ENCODE results near the gene ZNF786.
"Not testable (repeated sequence)": the region's sequence is repeated elsewhere in the genome, so short reads cannot be mapped to it uniquely, and the experiment has no call there.

ZNF786 gene

DNA sequence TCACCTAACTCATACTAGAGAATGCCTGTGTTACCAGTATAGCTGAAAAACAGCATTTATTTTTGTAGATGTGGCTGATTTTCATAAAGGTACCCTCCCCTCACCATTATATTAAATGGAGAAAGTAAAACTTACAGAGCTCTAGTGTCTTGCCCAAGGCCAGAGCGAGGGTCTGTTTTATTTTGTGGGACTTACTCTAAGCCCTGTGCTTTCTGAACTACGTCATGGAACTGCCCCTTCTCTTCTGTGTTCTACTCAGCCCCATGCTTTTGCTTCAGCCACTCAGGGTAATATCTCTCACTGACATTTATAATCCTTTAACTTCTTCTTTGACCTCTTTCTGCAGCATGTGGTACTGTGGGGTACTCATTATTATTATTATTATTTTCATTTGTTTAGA lies 10.3 kb upstream of the ZNF786 start:
- Mint-ChIP-seq H3K27me3 (no peaks in the 10 kb centered on the region), H3K4me3 (no peak overlapping the region), H3K9me3 (no peaks in the 10 kb centered on the region), H3K27ac (no peak overlapping the region), H3K36me3 (ENCODE audit: low read depth) (no peaks in the 10 kb centered on the region), H3K4me1 (ENCODE audit: low read depth) (peaks cover 2% of the 10 kb centered on the region)
- no peak for DNase-seq

DNA sequence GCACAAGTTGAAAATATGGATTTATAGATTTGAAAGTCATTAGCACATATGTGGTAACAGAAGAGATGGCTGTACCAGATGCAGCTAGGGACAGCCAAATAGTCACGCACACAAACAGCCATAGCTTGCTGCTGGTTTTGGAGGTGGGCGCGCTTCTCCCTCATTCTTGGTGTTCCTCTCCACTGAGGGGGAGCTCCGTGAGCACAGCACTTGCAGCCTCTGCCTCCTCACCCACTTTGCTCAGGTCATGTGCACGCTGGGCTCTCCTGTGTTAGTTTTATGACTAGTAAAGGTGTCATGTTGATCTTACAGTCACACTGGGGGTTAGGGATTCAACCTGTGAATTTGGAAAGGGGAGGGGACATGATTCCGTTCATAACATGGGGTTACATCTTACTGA lies 8.5 kb upstream of the ZNF786 start:
- H3K4me1 Mint-ChIP-seq (ENCODE audit: low read depth), result peaks cover 2% of the 10 kb centered on the region
- no peaks in the 10 kb centered on the region for H3K27me3 Mint-ChIP-seq
- DNase-seq, result no peak
- no peaks in the 10 kb centered on the region for H3K36me3 Mint-ChIP-seq (ENCODE audit: low read depth)
- no peaks in the 10 kb centered on the region for H3K9me3 Mint-ChIP-seq
- no peak overlapping the region for H3K27ac Mint-ChIP-seq
- no peak overlapping the region for H3K4me3 Mint-ChIP-seq

DNA sequence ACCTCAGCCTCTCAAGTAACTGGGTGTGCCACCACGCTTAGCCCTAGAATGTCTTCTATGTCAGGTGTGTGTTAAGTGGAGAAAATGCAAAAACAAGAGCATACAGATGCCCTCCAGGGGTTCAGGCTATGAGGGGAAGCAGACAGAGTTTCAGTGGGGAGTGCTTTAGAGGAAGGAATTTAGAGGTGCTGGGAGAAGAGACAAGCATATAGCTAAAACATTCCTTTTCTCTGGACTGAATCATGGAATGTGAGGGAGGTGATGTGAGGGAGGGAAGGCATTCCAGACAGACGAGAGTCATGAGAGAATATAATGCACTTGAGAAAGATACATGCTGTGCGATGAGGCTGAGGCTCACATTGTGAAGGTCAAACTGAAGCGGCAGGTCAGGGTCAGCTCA lies 6.6 kb upstream of the ZNF786 start:
- H3K36me3 Mint-ChIP-seq (ENCODE audit: low read depth), result no peaks in the 10 kb centered on the region
- no peak for DNase-seq
- no peaks in the 10 kb centered on the region for H3K4me1 Mint-ChIP-seq (ENCODE audit: low read depth)
- H3K27me3 Mint-ChIP-seq, result no peaks in the 10 kb centered on the region
- no peak overlapping the region for H3K27ac Mint-ChIP-seq
- no peaks in the 10 kb centered on the region for H3K9me3 Mint-ChIP-seq
- no peak overlapping the region for H3K4me3 Mint-ChIP-seq

DNA sequence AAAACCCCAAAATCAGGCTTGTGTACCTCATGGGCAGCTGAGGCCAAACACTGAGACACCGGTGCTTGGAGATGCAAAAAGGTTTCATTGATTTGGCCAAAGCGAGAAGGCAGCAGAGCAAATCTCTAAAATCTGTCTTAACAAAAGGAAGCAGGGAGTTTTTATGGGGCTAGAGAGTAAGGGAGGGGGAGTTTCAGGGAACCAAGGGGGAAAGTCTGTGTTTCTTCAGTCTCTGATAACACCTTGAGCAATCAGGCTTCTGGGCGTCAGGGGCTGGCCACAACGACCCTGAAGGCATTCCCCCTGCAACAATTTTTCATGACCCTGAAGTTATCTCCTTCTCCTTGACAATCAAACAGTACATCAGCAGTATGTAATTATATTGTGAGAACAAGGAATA lies 2.7 kb upstream of the ZNF786 start:
- Mint-ChIP-seq H3K4me3 (no peak overlapping the region), H3K27ac (peak overlapping the region; percentile 52), H3K27me3 (no peaks in the 10 kb centered on the region), H3K36me3 (ENCODE audit: low read depth) (peaks cover 11% of the 10 kb centered on the region), H3K9me3 (no peaks in the 10 kb centered on the region), H3K4me1 (ENCODE audit: low read depth) (peaks cover 18% of the 10 kb centered on the region)
- no peak for DNase-seq

DNA sequence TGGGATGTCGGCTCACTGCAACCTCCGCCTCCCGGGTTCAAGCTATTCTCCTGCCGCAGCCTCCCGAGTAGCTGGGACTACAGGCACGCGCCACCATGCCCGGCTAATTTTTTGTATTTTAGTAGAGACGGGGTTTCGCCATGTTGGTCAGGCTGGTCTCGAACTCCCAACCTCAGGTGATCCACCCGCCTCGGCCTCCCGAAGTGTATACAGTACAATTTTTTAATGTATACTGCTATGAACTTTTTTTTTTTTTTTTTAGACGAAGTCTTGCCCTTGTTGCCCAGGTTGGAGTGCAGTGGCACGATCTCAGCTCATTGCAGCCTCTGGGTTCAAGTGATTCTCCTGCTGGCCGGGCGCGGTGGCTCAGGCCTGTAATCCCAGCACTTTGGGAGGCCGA lies 1.7 kb upstream of the ZNF786 start:
- not testable (repeated sequence) for H3K27me3 Mint-ChIP-seq, H3K9me3 Mint-ChIP-seq, DNase-seq
- Mint-ChIP-seq H3K4me3 (peak overlapping the region; percentile 10), H3K4me1 (ENCODE audit: low read depth) (peaks cover 22% of the 10 kb centered on the region), H3K36me3 (ENCODE audit: low read depth) (peaks cover 16% of the 10 kb centered on the region), H3K27ac (peak overlapping the region; percentile 50)

DNA sequence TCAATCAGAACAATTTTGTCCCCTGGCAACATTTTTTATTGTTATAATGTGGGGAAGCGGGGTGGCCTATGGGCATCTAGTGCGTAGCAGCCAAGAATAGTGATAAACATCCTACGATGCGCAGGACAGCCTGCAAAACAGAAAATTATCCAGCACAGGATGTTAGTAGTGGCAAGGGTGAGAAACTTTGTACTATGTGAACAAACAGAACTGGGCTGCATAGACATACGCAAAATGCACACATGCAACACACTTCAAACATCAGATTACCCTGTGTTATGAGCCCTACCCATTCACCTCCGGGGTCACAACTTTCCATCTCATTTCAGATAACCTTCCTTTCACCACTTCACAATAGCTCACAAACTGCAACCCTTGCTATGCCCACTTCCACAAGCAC lies 3.1 kb downstream of the ZNF786 start:
- DNase-seq, result no peak
- H3K4me1 Mint-ChIP-seq (ENCODE audit: low read depth), result peaks cover 26% of the 10 kb centered on the region
- peaks cover 8% of the 10 kb centered on the region for H3K9me3 Mint-ChIP-seq
- H3K4me3 Mint-ChIP-seq, result peak overlapping the region; percentile 1
- H3K27me3 Mint-ChIP-seq, result no peaks in the 10 kb centered on the region
- H3K27ac Mint-ChIP-seq, result peak overlapping the region; percentile 63
- peaks cover 43% of the 10 kb centered on the region for H3K36me3 Mint-ChIP-seq (ENCODE audit: low read depth)

DNA sequence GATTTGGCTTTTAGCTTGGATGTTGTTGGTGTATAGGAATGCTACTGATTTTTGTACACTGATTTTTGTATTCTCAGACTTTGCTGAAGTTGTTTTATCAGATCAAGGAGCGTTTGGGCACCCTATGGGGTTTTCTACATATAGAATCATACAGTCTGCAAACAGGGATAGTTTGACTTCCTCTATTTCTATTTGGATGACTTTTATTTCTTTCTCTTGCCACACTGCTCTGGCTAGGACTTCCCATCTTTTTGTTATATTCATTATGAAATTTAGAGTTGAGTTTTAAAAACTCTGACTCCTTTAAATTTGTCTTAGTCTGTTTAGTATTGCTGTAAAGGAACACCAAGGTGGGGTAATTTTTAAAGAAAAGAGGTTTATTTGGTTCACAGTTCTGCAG lies 4.7 kb downstream of the ZNF786 start:
- Mint-ChIP-seq H3K9me3 (peaks cover 8% of the 10 kb centered on the region), H3K4me3 (no peak overlapping the region), H3K36me3 (ENCODE audit: low read depth) (peaks cover 47% of the 10 kb centered on the region), H3K27me3 (no peaks in the 10 kb centered on the region), H3K27ac (no peak overlapping the region), H3K4me1 (ENCODE audit: low read depth) (peaks cover 30% of the 10 kb centered on the region)
- no peak for DNase-seq

DNA sequence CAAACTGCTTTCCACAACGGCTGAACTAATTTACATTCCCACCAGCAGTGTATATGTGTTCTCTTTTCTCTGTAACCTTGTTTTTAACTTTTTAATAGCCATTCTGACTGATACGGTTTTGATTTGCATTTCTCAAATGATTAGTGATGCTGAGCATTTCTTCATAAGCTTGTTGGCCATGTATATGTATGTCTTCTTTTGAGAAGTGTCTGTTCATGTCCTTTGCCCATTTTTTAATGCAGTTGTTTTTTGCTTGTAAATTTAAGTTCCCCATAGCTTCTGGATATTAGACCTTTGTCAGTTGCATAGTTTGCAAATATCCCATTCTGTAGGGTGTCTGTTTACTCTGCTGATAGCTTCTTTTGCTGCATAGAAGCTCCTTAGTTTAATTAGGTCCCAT lies 6.1 kb downstream of the ZNF786 start:
- H3K9me3 Mint-ChIP-seq, result peaks cover 8% of the 10 kb centered on the region
- no peak for DNase-seq
- no peak overlapping the region for H3K4me3 Mint-ChIP-seq
- H3K27me3 Mint-ChIP-seq, result no peaks in the 10 kb centered on the region
- peaks cover 28% of the 10 kb centered on the region for H3K4me1 Mint-ChIP-seq (ENCODE audit: low read depth)
- peaks cover 49% of the 10 kb centered on the region for H3K36me3 Mint-ChIP-seq (ENCODE audit: low read depth)
- H3K27ac Mint-ChIP-seq, result no peak overlapping the region

DNA sequence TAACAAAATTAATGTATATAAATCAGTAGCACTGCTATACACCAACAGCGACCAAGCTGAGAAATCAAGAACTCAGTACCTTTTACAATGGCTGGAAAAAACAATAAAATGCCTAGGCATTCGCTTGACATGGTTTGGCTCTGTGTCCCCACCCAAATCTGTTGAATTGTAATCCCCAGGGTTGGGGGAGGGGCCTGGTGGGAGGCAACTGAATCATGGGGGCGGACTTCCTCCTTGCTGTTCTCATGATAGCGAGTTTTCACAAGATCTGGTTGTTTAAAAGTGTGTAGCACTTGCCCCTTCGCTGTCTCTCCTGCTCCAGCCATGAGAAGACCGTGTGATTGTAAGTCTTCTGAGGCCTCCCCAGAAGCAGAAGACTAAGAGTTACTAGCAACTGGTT lies 8.6 kb downstream of the ZNF786 start:
- H3K4me3 Mint-ChIP-seq, result no peak overlapping the region
- H3K27me3 Mint-ChIP-seq, result no peaks in the 10 kb centered on the region
- peaks cover 8% of the 10 kb centered on the region for H3K9me3 Mint-ChIP-seq
- H3K4me1 Mint-ChIP-seq (ENCODE audit: low read depth), result peaks cover 16% of the 10 kb centered on the region
- no peak overlapping the region for H3K27ac Mint-ChIP-seq
- no peak for DNase-seq
- peaks cover 55% of the 10 kb centered on the region for H3K36me3 Mint-ChIP-seq (ENCODE audit: low read depth)

DNA sequence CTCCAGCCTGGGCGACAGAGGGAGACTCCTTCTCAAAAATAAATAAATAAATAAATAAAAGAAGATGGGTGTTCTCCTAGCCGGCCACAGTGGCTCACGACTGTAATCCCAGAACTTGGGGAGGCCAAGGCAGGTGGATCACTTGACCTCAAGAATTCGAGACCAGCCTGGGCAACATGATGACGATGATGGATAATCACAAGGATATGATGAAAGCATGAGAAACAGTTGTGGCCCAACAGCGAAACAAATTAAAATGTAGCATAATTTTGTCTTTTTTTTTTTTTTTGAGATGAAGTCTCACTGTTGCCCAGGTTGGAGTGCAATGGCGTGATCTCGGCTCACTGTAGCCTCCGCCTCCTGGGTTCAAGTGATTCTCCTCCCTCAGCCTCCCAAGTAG lies 12.9 kb downstream of the ZNF786 start:
- Mint-ChIP-seq H3K36me3 (ENCODE audit: low read depth) (peaks cover 52% of the 10 kb centered on the region), H3K4me3 (no peak overlapping the region), H3K9me3 (no peaks in the 10 kb centered on the region), H3K27ac (no peak overlapping the region), H3K27me3 (no peaks in the 10 kb centered on the region), H3K4me1 (ENCODE audit: low read depth) (peaks cover 19% of the 10 kb centered on the region)
- DNase-seq, result no peak

DNA sequence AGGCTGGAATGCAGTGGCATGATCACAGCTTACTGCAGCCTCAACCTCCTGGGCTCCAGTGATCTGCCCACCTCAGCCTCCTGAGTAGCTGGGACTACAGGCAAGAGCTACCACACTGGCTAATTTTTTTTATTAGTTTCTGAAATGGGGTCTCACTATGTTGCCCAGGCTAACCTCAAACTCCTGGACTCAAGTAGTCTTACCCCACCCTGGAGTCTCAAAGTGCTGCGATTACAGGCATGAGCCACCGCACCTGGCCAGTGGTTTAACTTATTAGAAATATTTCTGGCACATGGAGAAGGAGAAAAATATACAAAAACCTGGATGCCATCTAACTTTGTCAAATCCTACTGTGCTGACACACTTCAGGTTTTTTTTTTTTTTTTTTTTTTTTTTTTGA lies 15.2 kb downstream of the ZNF786 start:
- Mint-ChIP-seq H3K27me3 (no peaks in the 10 kb centered on the region), H3K4me1 (ENCODE audit: low read depth) (peaks cover 12% of the 10 kb centered on the region), H3K36me3 (ENCODE audit: low read depth) (peaks cover 64% of the 10 kb centered on the region), H3K4me3 (no peak overlapping the region), H3K9me3 (no peaks in the 10 kb centered on the region), H3K27ac (peak overlapping the region; percentile 22)
- no peak for DNase-seq

DNA sequence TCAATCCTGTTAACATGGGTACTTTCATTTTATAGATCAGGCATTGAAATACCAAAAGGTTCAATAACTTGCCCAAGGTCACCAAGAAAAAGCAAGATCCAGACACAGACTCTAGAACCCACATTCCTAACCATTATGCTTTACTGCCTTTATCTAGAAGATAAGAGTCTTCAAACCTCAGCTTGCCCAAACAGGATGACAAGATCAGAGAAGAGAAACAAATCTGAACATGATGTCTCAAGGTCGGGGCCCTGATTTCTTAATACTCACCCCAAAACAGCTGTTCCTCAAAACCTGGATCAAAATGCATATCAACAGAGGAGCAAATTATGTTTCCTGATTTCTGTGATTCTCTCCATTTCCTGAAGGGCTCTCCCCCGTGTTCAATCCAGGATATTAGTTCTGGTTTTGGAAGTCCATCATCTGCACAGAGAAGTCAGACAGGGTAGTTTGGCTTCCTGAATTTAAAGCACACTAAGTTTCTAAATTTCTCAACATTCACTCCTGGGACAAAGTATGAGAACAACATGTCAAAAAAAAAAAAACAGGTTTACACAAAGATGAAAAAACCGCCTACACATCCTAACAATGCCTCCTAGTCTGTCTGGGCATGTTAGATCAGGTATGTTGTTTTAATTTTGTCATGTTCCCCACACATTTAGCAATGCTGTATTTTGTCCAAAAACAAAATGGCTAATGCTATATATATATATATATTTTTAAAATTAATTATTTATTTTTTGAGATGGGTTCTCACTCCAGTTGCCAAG lies 16.2 kb downstream of the ZNF786 start:
- no peaks in the 10 kb centered on the region for H3K9me3 Mint-ChIP-seq
- no peak for DNase-seq
- H3K27me3 Mint-ChIP-seq, result no peaks in the 10 kb centered on the region
- H3K4me3 Mint-ChIP-seq, result no peak overlapping the region
- H3K27ac Mint-ChIP-seq, result peak overlapping the region; percentile 73
- peaks cover 65% of the 10 kb centered on the region for H3K36me3 Mint-ChIP-seq (ENCODE audit: low read depth)
- peaks cover 11% of the 10 kb centered on the region for H3K4me1 Mint-ChIP-seq (ENCODE audit: low read depth)

DNA sequence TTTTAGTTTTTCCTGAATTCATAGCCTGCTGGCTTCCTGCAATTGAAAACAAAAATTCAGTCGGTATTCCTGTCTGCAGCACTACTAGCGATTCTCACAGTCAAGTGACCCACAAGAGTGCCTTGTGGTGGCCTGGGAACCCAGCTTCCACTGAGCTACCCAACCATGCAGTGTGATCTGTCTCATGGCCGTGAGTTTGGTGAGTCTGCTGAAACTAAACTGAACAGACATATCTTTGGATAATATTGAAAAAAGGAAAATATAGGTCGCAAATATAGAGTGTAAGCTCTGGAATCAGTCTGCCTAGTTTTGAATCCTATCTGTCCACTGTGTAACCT lies 18.1 kb downstream of the ZNF786 start:
- H3K9me3 Mint-ChIP-seq, result no peaks in the 10 kb centered on the region
- DNase-seq, result no peak
- peak overlapping the region; percentile 83 for H3K27ac Mint-ChIP-seq
- H3K36me3 Mint-ChIP-seq (ENCODE audit: low read depth), result peaks cover 61% of the 10 kb centered on the region
- H3K27me3 Mint-ChIP-seq, result no peaks in the 10 kb centered on the region
- peak overlapping the region; percentile 66 for H3K4me3 Mint-ChIP-seq
- peaks cover 11% of the 10 kb centered on the region for H3K4me1 Mint-ChIP-seq (ENCODE audit: low read depth)

DNA sequence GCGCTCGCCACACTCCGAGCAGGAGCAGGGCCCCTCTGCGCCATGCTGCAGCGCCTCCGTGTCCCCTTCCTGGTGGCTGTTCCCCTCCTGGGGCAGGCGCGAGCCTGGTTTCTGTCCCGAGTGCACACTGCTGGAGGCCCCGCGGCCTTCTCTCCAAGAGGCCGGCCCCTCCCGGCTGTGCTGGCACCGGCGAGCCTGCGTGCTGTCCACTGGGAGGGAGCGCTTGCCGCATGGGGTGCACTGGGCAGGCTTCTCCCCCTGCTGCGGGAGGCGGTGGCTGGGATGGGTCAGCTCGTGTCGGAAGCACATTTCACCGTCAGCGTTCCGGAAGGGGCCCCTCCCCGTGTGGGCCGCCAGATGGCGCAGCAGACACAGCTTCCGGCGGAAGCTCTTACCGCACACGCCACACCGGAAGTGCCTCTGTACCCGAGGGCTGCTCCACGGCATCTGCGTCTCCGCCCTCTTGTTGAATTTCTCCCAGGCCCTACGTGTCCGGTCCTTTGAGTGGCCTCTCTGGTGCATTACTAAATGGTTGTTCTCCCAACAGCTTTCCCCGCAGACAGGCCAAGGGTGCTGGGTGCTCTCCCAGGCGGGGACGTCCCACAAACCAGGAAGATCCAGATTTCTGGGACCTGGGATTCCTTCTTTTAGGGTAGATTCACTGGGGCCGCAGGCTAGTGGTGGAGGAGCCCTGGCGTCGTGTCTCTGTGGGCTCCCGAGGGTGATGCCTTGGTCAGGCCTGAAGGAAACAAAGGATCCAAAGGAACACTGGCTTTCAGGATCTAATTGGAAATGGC lies 18.7 kb downstream of the ZNF786 start:
- Mint-ChIP-seq H3K36me3 (ENCODE audit: low read depth) (peaks cover 58% of the 10 kb centered on the region), H3K4me1 (ENCODE audit: low read depth) (peaks cover 11% of the 10 kb centered on the region), H3K9me3 (no peaks in the 10 kb centered on the region), H3K27ac (peak overlapping the region; percentile 83), H3K27me3 (no peaks in the 10 kb centered on the region), H3K4me3 (peak overlapping the region; percentile 66)
- peak; percentile 70 for DNase-seq

DNA sequence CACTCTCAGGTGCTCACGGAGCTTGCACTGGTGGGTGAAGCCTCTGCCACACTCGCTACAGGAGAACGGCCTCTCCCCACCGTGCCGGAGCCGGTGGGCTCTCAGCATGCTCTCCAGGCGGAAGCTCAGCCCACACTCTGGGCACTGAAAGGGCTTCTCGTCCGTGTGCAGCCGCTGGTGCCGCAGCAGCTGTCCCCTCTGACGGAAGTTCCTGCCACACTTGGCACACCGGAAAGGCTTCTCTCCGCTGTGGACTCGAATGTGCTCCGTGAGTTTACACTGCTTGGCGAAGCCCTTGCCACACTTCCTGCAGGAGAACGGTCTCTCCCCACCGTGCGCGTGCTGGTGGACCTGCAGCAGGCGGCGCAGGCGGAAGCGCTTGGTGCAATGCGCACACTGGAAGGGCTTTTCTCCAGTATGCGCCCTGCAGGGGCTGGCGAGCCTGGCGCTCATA lies 19.3 kb downstream of the ZNF786 start:
- Mint-ChIP-seq H3K9me3 (no peaks in the 10 kb centered on the region), H3K27me3 (no peaks in the 10 kb centered on the region), H3K4me3 (no peak overlapping the region), H3K36me3 (ENCODE audit: low read depth) (peaks cover 53% of the 10 kb centered on the region), H3K27ac (no peak overlapping the region), H3K4me1 (ENCODE audit: low read depth) (peaks cover 11% of the 10 kb centered on the region)
- no peak for DNase-seq

Data from activated T-cell treated with anti-CD3 and anti-CD28 coated beads, Interleukin-2, amount 50 U/mL, for 24 hours (primary cell).